ENCODE data around the gene KIAA0825.

DNA sequence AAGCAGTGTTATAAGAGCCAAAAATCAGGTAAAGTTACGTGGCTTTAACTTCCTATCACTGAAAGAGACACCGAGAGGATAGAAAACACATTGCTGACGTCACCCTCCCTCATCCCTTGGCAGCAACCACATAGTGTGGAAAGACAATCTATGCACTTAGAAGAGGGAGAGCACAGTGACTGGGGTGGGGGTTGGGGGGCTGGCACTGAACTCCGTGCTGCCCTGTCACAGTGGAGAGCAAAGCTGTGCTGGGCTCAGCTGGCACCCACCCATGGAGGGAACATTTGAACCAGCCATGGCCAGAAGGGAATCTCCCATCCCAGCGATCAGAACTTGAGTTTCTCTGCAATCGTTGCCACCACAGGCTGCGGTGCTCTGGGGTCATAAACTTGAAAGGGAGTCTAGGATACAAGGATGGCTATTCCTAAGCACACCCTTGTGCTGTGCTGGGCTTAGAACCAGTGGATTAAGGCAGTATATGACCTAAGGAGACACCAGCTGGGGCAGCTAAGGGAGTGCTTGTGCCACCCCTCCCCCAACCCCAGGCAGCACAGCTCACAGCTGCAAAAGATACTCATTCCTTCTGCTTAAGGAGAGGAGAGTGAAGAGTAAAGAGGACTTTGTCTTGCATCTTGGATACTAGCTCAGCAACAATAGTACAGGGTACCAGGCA is 73.4 kb downstream of the KIAA0825 start:
- TF ChIP-seq, protein P1, sequence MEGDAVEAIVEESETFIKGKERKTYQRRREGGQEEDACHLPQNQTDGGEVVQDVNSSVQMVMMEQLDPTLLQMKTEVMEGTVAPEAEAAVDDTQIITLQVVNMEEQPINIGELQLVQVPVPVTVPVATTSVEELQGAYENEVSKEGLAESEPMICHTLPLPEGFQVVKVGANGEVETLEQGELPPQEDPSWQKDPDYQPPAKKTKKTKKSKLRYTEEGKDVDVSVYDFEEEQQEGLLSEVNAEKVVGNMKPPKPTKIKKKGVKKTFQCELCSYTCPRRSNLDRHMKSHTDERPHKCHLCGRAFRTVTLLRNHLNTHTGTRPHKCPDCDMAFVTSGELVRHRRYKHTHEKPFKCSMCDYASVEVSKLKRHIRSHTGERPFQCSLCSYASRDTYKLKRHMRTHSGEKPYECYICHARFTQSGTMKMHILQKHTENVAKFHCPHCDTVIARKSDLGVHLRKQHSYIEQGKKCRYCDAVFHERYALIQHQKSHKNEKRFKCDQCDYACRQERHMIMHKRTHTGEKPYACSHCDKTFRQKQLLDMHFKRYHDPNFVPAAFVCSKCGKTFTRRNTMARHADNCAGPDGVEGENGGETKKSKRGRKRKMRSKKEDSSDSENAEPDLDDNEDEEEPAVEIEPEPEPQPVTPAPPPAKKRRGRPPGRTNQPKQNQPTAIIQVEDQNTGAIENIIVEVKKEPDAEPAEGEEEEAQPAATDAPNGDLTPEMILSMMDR (IDR thresholded peaks at IDR 0.05) = no peak
- no peak for TF ChIP-seq POLR2A (IDR thresholded peaks at IDR 0.05)

Data from adrenal gland (tissue), 5 donors.